Esophagus (tissue), 2 donors: ENCODE results near the gene PPIL1. TPM values are rescaled to one million over a fixed set of nuclear protein-coding genes. Genes with fewer than 3 reads are reported as not detected.
"Not testable (repeated sequence)": the region's sequence is repeated elsewhere in the genome, so short reads cannot be mapped to it uniquely, and the experiment has no call there.

ENCODE experiments used
- H3K27ac ChIP-seq, 2 donors: one replicate each; pipeline ENCODE4 v1.5.1; 2013; ENCODE audit warnings: low read depth in 2 of 2, mild to moderate bottlenecking in 2 of 2, inconsistent platforms in 1 of 2, low read length in 1 of 2, moderate library complexity in 1 of 2
- H3K27me3 ChIP-seq, 2 donors: one replicate each; pipeline ENCODE4 v1.6.1; 2013; ENCODE audit warnings: low read length in 2 of 2, control low read depth in 1 of 2, mild to moderate bottlenecking in 1 of 2; ENCODE audit not compliant: insufficient read depth in 2 of 2, control insufficient read depth in 1 of 2
- H3K36me3 ChIP-seq, 2 donors: one replicate each; pipeline ENCODE4 v1.6.1; 2013; ENCODE audit warnings: low read length in 1 of 2; ENCODE audit not compliant: control insufficient read depth in 2 of 2, insufficient read depth in 2 of 2
- H3K4me1 ChIP-seq, 2 donors: one replicate each; pipeline ENCODE4 v1.6.1; 2013; ENCODE audit warnings: low read length in 1 of 2; ENCODE audit not compliant: control insufficient read depth in 2 of 2, insufficient read depth in 2 of 2
- H3K4me3 ChIP-seq, 2 donors: one replicate each; pipeline ENCODE4 v1.5.1; 2013; ENCODE audit warnings: low read length in 2 of 2, mild to moderate bottlenecking in 2 of 2, low read depth in 1 of 2, moderate library complexity in 1 of 2
- H3K9me3 ChIP-seq, 2 donors: one replicate each; pipeline ENCODE4 v1.6.1; 2013; ENCODE audit warnings: mild to moderate bottlenecking in 2 of 2, low read depth in 1 of 2, low read length in 1 of 2, moderate library complexity in 1 of 2; ENCODE audit not compliant: control insufficient read depth in 2 of 2, insufficient read depth in 1 of 2
- WGBS, 2 donors: extraction: QIAGEN DNeasy Blood & Tissue Kit; methylation state at CpG; one replicate each; pipeline ENCODE4 v1.1.7; 2013; 5-methylcytosine and 5-hydroxymethylcytosine counted together
- polyA plus RNA-seq, 2 donors: library from polyadenylated mRNA; stranded (reverse); fragments of 200-250 nt; gene quantifications; one replicate each; pipeline ENCODE4 v1.2.3, GENCODE V29; 2013
- donor health status: healthy with polysubstance abuse.
- donor health status: Bipolar disorder and iron deficiency.

The PPIL1 gene
- polyA plus RNA-seq, 2 donors, result 12.0 to 20.6 TPM

- not testable (repeated sequence) for H3K4me3 ChIP-seq, H3K27ac ChIP-seq, H3K27me3 ChIP-seq, H3K4me1 ChIP-seq, H3K9me3 ChIP-seq
- 100% methylated on average over 2 of the region's 2 CpGs for WGBS, 2 donors
- H3K36me3 ChIP-seq, result peaks cover 0 to 11% of the 10 kb centered on the region in 2 donors
Observed at GRCh38 chr6:36891153-36891552, 16.6 kb upstream of the PPIL1 start.

- peaks cover 0 to 7% of the 10 kb centered on the region in 2 donors for H3K36me3 ChIP-seq
- 94 to 97% methylated on average over 3 of the region's 3 CpGs for WGBS, 2 donors
- no peak overlapping the region for H3K27ac ChIP-seq
- no peaks in the 10 kb centered on the region for H3K4me1 ChIP-seq
- no peaks in the 10 kb centered on the region for H3K9me3 ChIP-seq
- no peak overlapping the region for H3K4me3 ChIP-seq
- H3K27me3 ChIP-seq, result no peaks in the 10 kb centered on the region
Observed at GRCh38 chr6:36890112-36890663, 15.6 kb upstream of the PPIL1 start.

- H3K27me3 ChIP-seq, result no peaks in the 10 kb centered on the region
- H3K4me1 ChIP-seq, result no peaks in the 10 kb centered on the region
- no peak overlapping the region for H3K4me3 ChIP-seq
- WGBS, 2 donors, result 56 to 64% methylated on average over 6 of the region's 6 CpGs
- no peak overlapping the region for H3K27ac ChIP-seq
- H3K36me3 ChIP-seq, result peaks cover 0 to 4% of the 10 kb centered on the region in 2 donors
- no peaks in the 10 kb centered on the region for H3K9me3 ChIP-seq
Observed at GRCh38 chr6:36888654-36889481, 14.3 kb upstream of the PPIL1 start.

- no peaks in the 10 kb centered on the region for H3K27me3 ChIP-seq
- WGBS, 2 donors, result 93 to 95% methylated on average over 7 of the region's 7 CpGs
- H3K9me3 ChIP-seq, result no peaks in the 10 kb centered on the region
- no peak overlapping the region for H3K4me3 ChIP-seq
- peaks cover 0 to 4% of the 10 kb centered on the region in 2 donors for H3K36me3 ChIP-seq
- H3K4me1 ChIP-seq, result no peaks in the 10 kb centered on the region
- H3K27ac ChIP-seq, result no peak overlapping the region
Observed at GRCh38 chr6:36888115-36888643, 13.6 kb upstream of the PPIL1 start.

- Histone ChIP-seq H3K4me1 (no peaks in the 10 kb centered on the region), H3K4me3 (peak overlapping the region in 1 of 2 donors; percentile 92), H3K9me3 (no peaks in the 10 kb centered on the region), H3K27me3 (no peaks in the 10 kb centered on the region), H3K27ac (no peak overlapping the region), H3K36me3 (peaks cover 0 to under 1% of the 10 kb centered on the region in 2 donors)
- WGBS, 2 donors, result 71% methylated on average over 10 of the region's 10 CpGs
Observed at GRCh38 chr6:36886950-36887618, 12.5 kb upstream of the PPIL1 start.

- no peaks in the 10 kb centered on the region for H3K27me3 ChIP-seq
- H3K4me1 ChIP-seq, result no peaks in the 10 kb centered on the region
- no peaks in the 10 kb centered on the region for H3K9me3 ChIP-seq
- H3K4me3 ChIP-seq, result peak within 1 kb of the TSS; percentile 91 to 92
- no peaks in the 10 kb centered on the region for H3K36me3 ChIP-seq
- 2 to 3% methylated on average over 47 to 48 of the region's 48 CpGs for WGBS, 2 donors
- peak within 1 kb of the TSS; percentile 76 to 88 for H3K27ac ChIP-seq
Observed at GRCh38 chr6:36885461-36886401, 11.1 kb upstream of the PPIL1 start, which contains the start of gene C6orf89. C6orf89 (plus strand) TSS chr6:36885952; CDS start chr6:36899445, 13,493 bp downstream.

- Histone ChIP-seq H3K36me3 (no peaks in the 10 kb centered on the region), H3K9me3 (no peaks in the 10 kb centered on the region), H3K4me3 (no peak overlapping the region), H3K27me3 (no peaks in the 10 kb centered on the region), H3K4me1 (no peaks in the 10 kb centered on the region), H3K27ac (no peak overlapping the region)
- WGBS, 2 donors, result 97 to 100% methylated on average over 3 of the region's 3 CpGs
Observed at GRCh38 chr6:36884610-36885009, 10.0 kb upstream of the PPIL1 start.

- Histone ChIP-seq H3K36me3 (peaks cover 0 to under 1% of the 10 kb centered on the region in 2 donors), H3K27ac (peak overlapping the region in 1 of 2 donors; percentile 96), H3K4me3 (peak overlapping the region; percentile 79 to 94), H3K4me1 (no peaks in the 10 kb centered on the region), H3K9me3 (no peaks in the 10 kb centered on the region), H3K27me3 (peaks cover 0 to 3% of the 10 kb centered on the region in 2 donors)
- 44 to 46% methylated on average over 6 of the region's 6 CpGs for WGBS, 2 donors
Observed at GRCh38 chr6:36875250-36875633, 639 bp upstream of the PPIL1 start.
